Activated T-cell treated with anti-CD3 and anti-CD28 coated beads for 4 hours (primary cell): Measurements from ENCODE around the gene OCIAD2.
"Not testable (repeated sequence)": the region's sequence is repeated elsewhere in the genome, so short reads cannot be mapped to it uniquely, and the experiment has no call there.

Source experiments
- DNase-seq: peaks from one replicate; pipeline ENCODE4 v3.0.0-alpha.2; 2020

OCIAD2 gene, protein sequence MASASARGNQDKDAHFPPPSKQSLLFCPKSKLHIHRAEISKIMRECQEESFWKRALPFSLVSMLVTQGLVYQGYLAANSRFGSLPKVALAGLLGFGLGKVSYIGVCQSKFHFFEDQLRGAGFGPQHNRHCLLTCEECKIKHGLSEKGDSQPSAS

DNA sequence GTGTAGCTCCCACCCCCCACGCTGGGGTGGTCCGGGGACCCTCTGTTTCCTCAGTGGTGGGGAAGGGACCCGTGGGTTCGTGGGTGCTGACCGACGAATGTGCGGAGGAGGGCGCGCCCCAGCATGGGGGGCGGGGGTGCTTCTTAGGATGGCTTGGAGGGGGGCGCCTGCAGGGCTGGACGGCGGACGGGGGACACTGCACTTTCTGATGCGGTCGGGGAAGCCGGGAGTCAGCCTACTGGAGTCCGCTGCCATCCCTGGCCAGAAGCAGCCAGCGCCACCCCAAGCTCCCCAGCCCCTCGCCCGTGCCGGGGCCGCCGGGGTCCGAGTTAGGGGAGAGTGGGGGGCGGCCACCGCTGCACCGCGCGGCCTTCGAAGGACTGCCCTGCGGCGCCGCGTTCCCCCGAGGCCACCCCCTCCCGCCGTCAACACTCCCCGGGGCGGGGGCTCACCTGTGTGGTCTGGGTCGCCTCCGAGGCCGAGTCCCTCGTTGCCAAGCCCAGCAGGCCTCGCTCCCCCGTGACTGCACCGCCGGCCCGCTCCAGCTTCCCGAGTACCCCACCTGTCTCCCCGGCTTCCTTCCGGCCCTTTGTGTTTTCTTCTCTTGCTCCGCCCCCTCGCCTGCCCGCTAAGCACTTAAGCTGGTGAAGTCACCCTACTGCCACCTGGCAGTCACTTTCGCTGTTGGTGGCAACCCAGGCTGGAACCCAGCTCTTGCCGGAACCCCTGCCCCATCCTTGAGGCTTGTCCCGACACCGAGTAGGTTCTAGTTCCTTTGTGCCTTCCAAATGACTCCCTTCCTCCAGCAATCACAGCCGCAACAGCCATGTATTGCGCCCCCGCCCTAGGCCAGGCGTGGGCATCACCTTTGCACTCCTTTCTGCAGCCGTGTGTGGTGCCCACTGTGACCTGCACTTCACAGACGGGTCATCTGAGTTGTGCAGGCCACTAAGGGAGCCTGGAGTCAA, at the start of gene OCIAD2:
TSS of gene OCIAD2 (minus strand) at position 569 of the 968 bp plus-strand sequence. CDS start 2,225 bp downstream, outside the sequence.
- peak; percentile 75 for DNase-seq

DNA sequence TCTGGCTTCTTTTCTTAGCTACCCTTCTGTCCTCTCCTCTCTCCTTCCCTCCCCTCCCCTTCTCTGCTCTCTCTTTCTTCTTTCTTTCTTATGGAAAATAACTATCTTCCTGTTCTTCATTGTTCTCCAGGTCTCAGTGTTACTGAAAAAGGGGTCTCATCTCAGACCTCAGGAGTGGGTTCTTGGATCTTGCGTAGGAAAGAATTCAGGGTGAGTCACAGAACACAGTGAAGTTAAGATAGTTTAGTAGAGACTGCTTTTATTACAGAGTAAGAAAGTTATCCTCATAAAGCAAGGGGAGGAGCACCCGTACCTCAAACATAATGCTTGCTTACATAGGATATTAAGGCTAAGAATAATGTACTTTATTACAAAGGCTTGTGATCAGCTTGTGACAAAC, 47.7 kb upstream of the OCIAD2 start:
- no peak for DNase-seq

DNA sequence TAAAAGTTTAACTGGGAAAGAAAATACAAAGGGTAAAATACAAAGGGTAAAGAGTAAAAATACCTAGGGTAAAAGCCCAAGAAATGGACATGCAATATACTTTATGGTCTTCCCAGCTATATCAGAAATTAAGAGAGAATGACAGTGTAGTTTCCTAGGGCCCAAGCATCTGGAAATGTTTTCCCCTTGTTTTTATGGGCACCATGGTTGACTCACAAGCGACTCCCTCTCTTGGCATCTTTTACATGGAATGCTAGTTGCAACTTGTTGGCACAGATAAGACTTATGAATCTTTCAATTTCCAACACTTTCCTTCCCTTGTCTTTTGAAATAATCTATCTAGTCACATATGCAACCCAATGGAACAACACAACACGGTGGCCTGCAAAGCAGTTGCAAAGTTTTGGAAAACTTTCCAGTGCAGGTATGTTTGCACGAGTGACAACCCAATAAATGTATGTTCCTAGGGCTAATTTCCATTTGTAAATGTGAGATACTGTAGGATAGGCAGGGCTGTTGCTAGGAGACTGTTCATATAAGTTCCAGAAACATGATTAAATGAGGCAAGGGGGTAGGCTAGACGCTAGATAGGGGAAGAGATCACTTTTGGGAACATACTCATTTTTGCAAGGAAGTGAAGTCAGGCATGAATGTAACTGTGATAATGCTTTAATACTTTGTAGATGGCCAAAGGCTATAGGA, 43.1 kb upstream of the OCIAD2 start:
- no peak for DNase-seq

DNA sequence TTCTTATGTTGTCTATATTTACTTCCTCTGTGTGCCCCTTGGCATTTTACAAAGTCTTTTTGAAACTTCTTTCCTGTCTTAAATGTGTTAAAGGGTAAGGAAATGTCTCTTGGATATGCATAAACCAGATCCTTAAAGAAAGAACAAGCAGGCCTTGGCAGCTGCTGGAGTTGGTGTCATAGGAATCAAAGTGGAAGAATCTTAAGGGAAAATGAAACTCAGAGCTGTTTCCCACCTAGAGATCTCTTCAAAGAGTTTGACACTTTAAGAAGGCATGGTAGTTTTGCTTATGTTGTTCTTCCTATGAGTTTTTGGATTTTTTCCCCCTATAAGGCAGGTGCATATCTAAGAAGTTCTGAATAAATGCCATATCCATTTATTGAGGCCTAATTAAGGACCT, 42.5 kb upstream of the OCIAD2 start:
- DNase-seq: no peak

DNA sequence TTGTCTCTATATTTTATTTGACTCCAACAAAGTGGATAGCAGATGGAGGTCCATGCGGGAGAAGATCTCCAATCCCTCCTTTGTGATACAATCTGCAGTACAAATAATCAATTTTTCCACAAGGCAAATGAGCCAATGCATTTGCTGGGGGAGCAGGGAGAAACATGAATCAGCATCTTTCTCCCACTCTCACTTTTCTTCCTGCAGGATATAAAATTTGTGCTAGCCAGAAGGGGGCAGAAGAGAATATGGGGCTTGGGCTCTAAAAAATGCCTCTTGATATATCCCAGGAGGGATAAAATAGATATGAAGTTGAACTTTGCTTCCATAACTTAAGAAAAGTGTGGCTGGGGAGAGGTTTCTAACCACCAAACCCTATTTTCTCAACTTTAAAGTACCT, 41.2 kb upstream of the OCIAD2 start:
- DNase-seq: no peak

DNA sequence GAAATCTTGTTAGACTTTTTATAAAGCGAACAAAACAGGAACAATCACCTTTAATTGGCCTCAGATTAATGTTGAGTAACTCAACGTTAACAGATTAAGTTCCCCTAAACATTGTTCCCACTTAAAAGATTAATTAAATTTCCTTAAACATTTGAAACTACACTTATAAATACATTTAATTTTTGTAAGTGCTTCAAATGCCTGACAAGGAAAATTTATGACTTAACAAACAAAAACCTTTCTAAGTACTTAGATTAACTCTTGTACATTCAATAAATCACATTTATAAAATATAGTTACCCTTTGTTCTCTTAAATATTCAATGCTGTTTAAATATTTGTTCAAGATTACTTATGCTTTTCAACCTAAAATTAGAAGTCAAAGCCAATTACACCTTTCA, 39.4 kb upstream of the OCIAD2 start:
- DNase-seq: no peak

DNA sequence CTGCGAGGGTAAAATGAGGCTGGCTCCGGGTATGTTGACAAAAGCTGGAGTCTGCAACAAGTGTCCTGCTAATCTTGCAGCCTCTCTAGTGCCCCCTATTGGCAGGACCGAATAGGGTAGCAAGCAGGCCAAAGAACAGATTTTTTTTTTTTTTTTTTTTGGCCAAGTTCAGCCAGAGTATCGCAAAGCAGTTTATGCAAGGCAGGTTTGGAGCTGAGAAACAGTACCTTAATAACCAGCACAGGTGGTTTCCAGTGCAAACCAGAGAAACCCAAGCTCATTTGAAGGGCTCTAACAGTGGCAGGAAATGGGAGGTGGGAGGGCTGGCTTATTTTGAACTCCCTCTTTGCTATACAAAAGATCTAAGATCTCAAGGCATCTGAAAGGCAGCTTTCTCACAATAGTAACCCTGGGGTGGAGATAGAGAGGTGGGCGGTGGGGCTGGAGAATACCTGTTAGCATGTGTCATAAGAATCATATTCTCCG, 38.2 kb upstream of the OCIAD2 start:
- DNase-seq: peak; percentile 23

DNA sequence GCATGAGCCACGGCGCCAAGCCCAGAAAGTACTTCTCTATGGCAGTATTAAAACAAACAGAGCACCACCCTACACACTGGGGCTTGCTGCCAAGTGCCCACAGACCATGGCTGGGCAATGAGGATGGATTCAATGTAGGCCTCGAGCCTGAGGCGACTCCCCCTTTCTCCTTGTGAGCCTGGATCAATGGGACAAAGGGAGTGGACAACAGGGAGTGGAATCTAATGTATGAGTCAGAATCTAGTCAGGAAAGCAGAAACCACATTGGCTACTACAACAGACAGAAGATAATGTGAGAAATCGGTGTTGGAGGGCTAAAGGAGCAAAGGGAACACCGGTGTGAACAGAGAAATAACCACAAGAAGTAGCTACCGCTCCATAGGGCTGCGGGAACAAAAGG, 37.7 kb upstream of the OCIAD2 start:
- no peak for DNase-seq

DNA sequence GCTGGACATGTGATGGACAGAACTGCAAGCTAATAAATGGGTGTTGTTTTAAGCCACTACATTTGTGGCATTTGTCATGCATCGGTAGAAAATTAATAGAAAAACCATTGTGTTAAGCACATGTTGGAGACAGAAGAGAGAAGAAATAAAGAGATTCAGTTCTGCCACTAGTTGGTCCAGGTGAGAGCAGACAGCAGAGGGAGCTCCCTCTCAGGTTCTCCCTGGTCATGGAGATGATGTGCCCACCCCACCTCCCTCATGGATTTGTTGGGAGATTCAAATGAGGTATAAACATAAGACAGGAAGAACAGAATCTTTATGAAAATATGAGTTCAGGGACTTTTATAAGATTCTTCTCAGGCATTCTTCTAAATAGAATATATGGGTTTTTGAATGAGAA, 36.8 kb upstream of the OCIAD2 start:
- DNase-seq: no peak

DNA sequence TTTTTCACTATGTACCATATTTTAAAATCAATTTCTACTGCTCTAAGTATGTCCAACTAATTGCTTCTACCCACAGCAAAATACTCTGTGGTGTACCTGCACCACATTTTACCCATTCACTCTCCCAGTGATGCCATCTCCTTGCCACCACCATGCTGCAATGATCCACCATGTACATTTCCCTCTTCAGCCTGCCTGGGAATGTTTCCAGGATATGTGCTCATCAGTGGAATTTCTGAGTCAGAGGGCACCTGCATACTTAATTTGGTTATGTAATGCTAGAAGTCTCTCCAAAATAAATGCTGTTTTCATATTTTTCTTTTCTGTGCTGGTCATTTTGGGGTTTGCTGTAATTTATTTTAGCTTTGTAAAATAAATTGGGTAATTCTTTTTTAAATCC, 33.2 kb upstream of the OCIAD2 start:
- DNase-seq: no peak

DNA sequence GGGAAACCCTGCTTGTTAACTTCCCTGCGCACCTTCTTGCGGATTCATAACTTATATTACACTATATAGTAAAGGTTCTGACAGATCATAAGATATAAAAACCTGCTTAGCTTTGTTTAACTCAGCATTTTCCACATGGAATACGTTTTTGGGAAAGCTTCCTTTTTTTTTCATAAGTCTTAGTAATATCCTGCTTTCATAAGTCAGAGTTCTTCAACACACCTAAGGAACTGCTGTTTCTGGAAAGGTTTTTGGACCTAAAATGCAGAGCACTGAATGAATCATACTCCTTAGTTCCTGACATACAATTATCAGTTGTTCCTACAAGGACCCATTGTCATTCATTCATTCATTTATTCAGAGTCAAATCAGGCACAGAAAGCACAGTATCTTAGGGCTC, 32.3 kb upstream of the OCIAD2 start:
- no peak for DNase-seq

DNA sequence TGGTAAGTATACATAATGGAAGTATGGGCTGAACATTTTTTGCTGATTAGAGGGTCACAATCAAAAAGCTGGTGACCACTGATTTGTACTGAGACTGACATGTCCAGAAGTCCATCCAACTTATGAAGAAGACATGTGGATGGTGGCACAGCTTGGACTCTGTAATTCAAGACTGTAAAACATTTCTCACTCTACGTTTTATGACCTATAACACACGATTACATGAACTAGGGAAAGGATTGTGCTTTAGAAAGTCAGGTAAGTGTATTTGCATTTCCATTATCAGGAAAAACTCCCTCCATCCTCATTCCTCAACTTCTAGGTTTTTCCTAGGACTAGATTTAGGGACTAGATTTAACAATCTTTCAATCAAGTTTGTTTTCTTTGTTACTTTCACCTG, 30.5 kb upstream of the OCIAD2 start:
- no peak for DNase-seq

DNA sequence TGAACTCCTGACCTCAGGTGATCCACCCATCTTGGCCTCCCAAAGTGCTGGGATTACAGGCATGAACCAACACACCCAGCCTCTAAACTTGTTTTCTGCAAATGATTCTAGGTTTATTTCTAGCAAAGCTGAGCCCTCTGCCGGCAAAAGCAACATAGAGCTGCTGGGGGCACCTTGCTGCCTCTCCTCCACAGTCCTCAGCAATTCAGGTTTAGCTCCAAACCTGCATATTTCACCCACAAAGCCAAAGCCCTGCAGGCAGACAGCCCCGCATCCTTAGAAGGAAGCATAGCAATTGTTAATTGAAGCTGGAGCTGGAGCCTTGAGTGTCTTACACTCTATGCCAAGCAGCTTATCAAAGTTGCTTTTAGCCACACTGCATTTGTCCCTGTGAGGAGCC, 24.9 kb upstream of the OCIAD2 start:
- no peak for DNase-seq

DNA sequence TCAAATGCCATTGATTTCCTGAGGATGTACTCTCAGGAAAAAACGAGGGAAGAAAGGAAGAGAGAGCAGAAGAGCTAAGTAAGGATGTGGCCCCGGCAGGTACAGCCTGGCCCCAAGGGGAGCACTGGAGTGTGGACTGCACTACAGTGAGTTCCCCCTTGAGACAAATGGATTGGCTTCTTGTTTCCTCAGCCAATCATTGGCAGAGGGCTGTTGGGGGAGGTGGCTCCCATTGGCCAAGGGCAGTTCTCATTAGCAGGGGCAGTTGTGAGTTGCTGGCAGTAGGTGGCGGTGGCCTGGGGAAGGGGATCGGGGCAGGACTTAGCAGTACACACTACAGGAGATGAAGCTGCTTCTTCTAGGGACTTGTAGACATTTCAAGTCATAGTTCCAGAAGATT, 24.1 kb upstream of the OCIAD2 start:
- no peak for DNase-seq

DNA sequence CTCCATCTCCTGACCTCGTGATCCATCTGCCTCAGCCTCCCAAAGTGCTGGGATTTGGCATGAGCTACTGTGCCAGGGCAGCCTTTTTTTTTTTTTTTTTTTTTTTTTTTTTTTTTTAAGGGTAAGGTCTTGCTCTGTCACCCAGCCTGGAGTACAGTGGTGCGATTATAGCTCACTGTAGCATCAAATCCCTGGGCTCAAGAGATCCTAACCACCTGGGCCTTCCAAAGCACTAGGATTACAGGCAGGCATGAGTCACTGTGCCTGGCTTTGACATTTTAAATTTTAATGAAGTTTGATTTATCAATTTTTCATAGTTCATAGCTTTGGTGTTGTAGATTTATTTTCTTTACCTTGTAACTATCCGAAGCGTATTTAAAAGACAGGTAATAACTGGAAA, 17.8 kb upstream of the OCIAD2 start:
- no peak for DNase-seq

DNA sequence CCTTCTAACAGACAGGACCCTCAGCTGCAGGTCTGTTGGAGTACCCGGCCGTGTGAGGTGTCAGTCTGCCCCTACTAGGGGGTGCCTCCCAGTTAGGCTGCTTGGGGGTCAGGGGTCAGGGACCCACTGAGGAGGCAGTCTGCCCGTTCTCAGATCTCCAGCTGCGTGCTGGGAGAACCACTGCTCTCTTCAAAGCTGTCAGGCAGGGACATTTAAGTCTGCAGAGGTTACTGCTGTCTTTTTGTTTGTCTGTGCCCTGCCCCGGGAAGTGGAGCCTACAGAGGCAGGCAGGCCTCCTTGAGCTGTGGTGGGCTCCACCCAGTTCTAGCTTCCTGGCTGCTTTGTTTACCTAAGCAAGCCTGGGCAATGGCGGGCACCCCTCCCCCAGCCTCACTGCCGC, 16.5 kb upstream of the OCIAD2 start:
- DNase-seq: not testable (repeated sequence)

DNA sequence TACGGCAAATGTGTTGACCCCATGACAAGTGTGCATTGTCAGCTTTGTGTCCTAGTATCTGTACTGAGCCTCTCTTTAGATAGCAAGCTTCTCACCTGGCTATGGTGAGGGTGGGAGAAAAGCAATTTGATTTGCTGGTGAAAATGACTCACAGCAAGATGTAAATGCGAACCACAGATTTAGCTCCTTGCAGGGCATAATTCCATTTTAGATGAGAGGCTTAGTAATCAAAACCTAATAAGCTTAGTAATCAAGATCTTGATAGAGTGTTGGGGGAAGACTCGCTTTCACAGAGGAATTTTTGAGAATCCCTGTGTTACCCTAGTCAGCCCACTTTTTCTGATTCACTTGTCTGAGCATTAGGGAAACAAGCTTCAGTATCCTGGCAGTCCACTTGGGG, 7.7 kb upstream of the OCIAD2 start:
- DNase-seq: no peak

DNA sequence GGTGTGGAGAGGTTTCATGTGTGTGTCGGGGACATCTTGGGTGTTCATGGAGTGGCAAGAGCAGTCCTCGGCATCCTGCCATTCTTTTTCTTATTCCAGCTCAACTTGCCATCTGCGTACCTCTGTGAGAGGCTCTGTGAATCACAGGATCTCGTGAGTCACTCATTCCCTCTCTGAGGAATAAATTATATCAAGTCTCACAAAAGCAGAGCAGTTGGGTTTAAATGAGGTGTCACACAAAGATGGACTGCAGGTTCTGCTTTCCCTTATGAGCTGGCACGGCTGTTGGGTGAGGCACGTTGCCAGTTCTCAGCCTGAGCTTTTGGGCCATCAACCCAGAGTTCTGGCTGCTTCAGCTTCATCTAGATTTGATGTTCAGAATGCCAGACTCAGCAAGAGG, 6.8 kb upstream of the OCIAD2 start:
- no peak for DNase-seq

DNA sequence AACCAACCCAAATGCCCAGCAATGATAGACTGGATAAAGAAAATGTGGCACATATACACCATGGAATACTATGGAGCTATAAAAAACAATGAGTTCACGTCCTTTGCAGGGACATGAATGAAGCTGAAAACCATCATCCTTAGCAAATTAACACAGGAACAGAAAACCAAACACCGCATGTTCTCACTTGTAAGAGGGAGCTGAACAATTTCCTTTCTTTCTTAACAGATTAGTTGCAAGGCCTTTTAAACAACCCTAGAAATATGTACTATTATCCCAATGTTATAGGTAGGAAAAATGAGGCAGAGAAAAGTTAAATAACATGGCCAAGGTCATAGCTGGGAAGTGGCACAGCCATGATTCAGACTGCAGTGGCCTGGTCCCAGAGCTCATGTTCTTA, 5.8 kb upstream of the OCIAD2 start:
- DNase-seq: no peak

DNA sequence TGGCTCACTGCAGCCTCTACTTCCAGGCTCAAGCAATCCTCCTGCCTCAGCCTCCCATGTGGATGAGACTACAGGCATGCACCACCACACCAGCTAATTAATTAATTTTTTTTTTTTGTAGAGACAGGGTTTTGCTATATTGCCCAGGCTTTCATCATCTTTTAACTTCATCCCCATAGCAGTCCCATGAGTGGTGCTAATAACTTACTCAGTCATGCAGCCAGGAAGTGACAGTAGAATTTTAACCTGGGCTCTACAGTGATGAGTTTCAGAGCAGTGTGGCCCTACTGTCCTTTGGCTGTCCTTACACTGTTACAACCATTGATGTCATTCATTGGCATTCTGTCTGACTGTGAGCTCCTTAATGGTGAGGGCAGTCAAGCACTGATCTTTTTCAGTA, 3.9 kb upstream of the OCIAD2 start:
- no peak for DNase-seq

DNA sequence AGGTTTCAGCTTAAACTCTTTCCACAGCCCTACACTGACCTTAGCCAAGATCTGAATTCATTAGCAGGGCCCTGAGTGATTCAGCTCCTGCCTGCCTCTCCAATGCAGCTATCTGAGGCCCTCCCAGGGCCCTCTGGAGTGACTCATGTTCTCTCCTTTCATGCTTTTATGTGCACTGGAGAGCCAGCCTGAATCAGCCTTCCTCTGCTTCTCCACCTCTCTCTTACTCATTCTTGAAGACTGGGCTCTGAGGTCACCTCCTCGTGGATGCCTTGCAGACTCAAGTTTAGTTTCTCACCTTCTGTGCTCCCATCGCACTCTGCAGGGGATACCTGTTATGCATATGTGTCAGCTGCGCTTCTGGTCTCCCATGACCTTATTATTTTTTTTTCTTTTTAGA, 3.1 kb upstream of the OCIAD2 start:
- DNase-seq: peak; percentile 23

DNA sequence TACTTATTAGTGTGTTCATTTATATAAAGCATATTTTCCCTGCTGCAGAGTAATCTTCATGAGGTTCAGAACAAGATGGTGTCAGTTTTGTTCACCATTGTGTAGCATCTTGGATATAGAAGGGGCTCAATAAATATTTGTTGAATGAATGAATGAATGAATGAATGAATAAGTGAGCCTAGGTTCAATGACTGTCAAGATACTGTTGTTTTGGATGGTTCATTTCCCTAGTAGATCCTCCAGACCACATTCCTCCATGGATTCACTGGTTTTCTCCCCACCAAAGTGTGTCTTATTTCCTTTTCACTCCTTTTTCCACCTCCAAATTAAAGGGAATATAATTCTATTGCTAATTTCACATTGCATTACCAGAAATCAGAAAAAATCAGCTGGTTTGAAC, 2.1 kb upstream of the OCIAD2 start:
- DNase-seq: no peak

DNA sequence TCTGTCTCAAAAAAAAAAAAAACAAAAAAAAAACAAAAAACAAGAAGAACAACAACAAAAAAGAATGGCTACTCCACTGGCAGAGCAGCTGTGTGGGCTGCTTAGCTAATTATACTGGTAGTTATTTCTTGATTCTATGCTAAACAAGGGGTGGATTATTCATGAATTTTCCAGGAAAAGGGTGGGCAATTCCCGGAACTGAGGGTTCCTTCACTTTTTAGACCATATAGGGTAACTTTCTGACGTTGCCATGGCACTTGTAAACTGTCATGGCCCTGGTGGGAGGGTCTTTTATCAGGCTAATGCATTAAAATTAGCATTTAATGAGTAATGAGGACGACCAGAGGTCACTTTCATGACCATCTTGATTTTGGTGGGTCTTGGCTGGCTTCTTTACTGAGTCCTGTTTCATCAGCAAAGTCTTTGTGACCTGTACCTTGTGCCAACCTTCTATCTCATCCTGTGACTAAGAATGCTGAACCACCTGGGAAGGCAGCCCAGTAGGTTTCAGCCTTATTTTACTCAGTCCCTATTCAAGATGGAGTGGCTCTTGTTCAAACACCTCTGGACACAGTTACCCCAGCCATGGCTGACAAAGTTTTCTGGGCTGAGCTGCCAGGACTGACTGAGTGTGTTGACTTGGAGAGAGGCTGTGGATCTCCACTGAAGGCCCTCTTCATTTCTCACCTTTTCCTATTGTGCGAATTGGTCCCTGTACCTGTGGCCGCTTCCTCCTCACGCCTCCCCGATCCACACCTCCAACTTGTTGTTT, 1.3 kb upstream of the OCIAD2 start:
- DNase-seq: no peak
